PC-9 (cell line): ENCODE data around the gene MT1HL1. TPM values are rescaled to one million over a fixed set of nuclear protein-coding genes. Genes with fewer than 3 reads are reported as not detected.

Source experiments
- BruUV-seq: library from RNA; stranded (reverse); fragments of 400-500 nt; replicated peaks from 2 replicates; lab custom pipeline; 2021; lab: Mats Ljungman, UMichigan
- CTCF ChIA-PET: fragments of 300-600 bp; sonication (Branson Sonifier 250); formaldehyde crosslinking; loops from one replicate; lab custom pipeline; 2022; ENCODE audit warnings: antibody characterized with exemption; lab: Charles Lee
- POLR2A ChIA-PET: fragments of 300-600 bp; sonication (Branson Sonifier 250); formaldehyde crosslinking; loops from one replicate; lab custom pipeline; 2022; ENCODE audit warnings: antibody characterized with exemption; ENCODE audit not compliant: unreplicated experiment; lab: Charles Lee
- DNase-seq, 2 experiments: peaks; one replicate each; pipeline versions ENCODE4 v3.0.0 to v3.0.0-alpha.2; 2015 to 2022; ENCODE audit warnings: mixed read lengths in 1 of 2
- H2AFZ ChIP-seq: fragments of 200-600 bp; sonication (generic); 2 replicates; pipeline ENCODE4 v1.8.1; 2017; ENCODE audit warnings: antibody characterized with exemption
- H3F3A ChIP-seq: fragments of 200-600 bp; sonication (generic); 2 replicates; pipeline ENCODE4 v1.8.1; 2017; ENCODE audit warnings: antibody characterized with exemption, mild to moderate bottlenecking, low read depth; ENCODE audit not compliant: insufficient read depth
- H3K27ac ChIP-seq: fragments of 200-600 bp; sonication (generic); 2 replicates; pipeline ENCODE4 v1.6.1; 2016; ENCODE audit warnings: mixed run types
- H3K27me3 ChIP-seq: fragments of 200-600 bp; sonication (generic); 2 replicates; pipeline ENCODE4 v1.6.1; 2016; ENCODE audit warnings: low read depth, mixed run types; ENCODE audit not compliant: insufficient read depth
- H3K36me3 ChIP-seq: fragments of 200-600 bp; sonication (generic); 2 replicates; pipeline ENCODE4 v1.6.1; 2016; ENCODE audit warnings: low read depth, mixed run types
- H3K4me1 ChIP-seq: fragments of 200-600 bp; sonication (generic); replicated peaks from 2 replicates; pipeline ENCODE4 v1.6.1; 2016; ENCODE audit warnings: mixed run types; ENCODE audit not compliant: insufficient read depth
- H3K4me2 ChIP-seq: fragments of 200-600 bp; sonication (generic); 2 replicates; pipeline ENCODE4 v1.6.1; 2017; ENCODE audit warnings: mixed run types
- H3K4me3 ChIP-seq: fragments of 200-600 bp; sonication (generic); 2 replicates; pipeline ENCODE4 v1.6.1; 2016; ENCODE audit warnings: mixed run types
- H3K79me2 ChIP-seq: fragments of 200-600 bp; sonication (generic); 2 replicates; pipeline ENCODE4 v1.6.1; 2017; ENCODE audit warnings: low read depth, mixed run types
- H3K9me2 ChIP-seq: fragments of 200-600 bp; sonication (generic); 2 replicates; pipeline ENCODE4 v1.8.1; 2017; ENCODE audit warnings: mild to moderate bottlenecking; ENCODE audit not compliant: insufficient read depth
- H3K9me3 ChIP-seq: fragments of 200-600 bp; sonication (generic); 2 replicates; pipeline ENCODE4 v1.8.1; 2016; ENCODE audit warnings: low read depth; ENCODE audit not compliant: insufficient read depth
- H4K20me1 ChIP-seq: fragments of 200-600 bp; sonication (generic); 2 replicates; pipeline ENCODE4 v1.8.1; 2017; ENCODE audit not compliant: insufficient read depth
- EZH2 ChIP-seq: fragments of 200-600 bp; sonication (generic); IDR thresholded peaks from 2 replicates; pipeline ENCODE4 v1.8.0; 2017; ENCODE audit warnings: antibody characterized with exemption, low read depth
- intact Hi-C: fragments of 100-400 bp; cut with micrococcal nuclease; formaldehyde crosslinking; loops from one replicate; pipeline ENCODE4 v1.10.0; 2022; ENCODE audit not compliant: unreplicated experiment
- total RNA-seq: library from RNA; stranded (reverse); gene quantifications from 2 replicates; pipeline ENCODE4 v1.2.3, GENCODE V29; 2021
- TF ChIP-seq, protein P1 (sequence below): fragments of 200-600 bp; sonication (generic); conservative IDR thresholded peaks from 2 replicates; pipeline ENCODE4 v1.6.1; 2017; ENCODE audit warnings: mixed run types, antibody characterized with exemption, mild to moderate bottlenecking, moderate library complexity

The MT1HL1 gene
- total RNA-seq, 1 experiment from 2014 or later: not detected

- Histone ChIP-seq H3K79me2 (no peaks in the 10 kb centered on the region), H3K27me3 (peaks cover 80% of the 10 kb centered on the region), H3K9me3 (no peaks in the 10 kb centered on the region), H3K4me2 (no peak overlapping the region), H4K20me1 (no peaks in the 10 kb centered on the region), H3K9me2 (no peaks in the 10 kb centered on the region), H3K4me3 (no peak overlapping the region), H2AFZ (no peak overlapping the region), H3F3A (no peaks in the 10 kb centered on the region), H3K36me3 (no peaks in the 10 kb centered on the region), H3K27ac (no peak overlapping the region), H3K4me1 (no peaks in the 10 kb centered on the region)
- no TSS peak for BruUV-seq
- POLR2A ChIA-PET: no interaction called here
- intact Hi-C loops: no loop called here
- TF ChIP-seq, protein P1, sequence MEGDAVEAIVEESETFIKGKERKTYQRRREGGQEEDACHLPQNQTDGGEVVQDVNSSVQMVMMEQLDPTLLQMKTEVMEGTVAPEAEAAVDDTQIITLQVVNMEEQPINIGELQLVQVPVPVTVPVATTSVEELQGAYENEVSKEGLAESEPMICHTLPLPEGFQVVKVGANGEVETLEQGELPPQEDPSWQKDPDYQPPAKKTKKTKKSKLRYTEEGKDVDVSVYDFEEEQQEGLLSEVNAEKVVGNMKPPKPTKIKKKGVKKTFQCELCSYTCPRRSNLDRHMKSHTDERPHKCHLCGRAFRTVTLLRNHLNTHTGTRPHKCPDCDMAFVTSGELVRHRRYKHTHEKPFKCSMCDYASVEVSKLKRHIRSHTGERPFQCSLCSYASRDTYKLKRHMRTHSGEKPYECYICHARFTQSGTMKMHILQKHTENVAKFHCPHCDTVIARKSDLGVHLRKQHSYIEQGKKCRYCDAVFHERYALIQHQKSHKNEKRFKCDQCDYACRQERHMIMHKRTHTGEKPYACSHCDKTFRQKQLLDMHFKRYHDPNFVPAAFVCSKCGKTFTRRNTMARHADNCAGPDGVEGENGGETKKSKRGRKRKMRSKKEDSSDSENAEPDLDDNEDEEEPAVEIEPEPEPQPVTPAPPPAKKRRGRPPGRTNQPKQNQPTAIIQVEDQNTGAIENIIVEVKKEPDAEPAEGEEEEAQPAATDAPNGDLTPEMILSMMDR: no peak
- no peak for TF ChIP-seq EZH2
- CTCF ChIA-PET: no interaction called here
- no peak for DNase-seq
These were observed 44.6 kb upstream of the MT1HL1 start for GRCh38 chr1:237048803-237049202.

DNA sequence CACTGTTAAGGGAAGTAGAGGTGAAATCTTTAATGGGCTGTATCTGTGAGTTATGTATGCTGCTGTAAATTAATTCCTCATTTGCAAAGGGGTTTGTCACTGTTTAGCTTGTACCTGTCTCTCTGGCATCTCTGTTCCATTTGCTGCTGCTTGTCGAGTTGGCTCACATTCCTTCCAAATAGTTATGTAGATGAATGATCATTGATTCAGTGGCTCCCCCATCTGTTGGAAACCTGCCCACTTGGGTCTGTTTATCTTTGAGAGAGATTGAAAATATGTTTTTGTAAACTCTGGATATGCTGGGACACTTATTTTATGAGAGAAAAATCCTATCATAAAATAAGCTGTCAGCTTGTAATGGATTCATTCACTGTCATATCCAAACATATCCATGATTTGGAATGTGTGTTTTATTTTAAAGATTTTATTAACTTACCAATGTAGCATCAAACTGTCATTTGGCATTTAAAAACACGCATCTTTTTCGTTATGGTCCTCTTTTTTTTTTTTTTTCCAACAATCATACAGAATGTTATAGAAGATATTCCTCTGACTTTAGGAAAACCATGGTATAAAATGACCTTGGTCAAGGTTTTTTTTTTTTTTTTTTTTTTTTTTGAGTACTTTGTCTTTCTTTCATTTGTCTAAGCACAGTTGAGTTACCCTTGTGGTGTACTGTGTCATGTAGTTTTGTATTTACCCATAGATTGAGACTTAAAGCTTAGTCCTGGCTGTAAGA, 41.2 kb upstream of the MT1HL1 start:
- Histone ChIP-seq H3K36me3 (no peaks in the 10 kb centered on the region), H4K20me1 (no peaks in the 10 kb centered on the region), H3K9me2 (no peaks in the 10 kb centered on the region), H3K4me2 (no peak overlapping the region), H3K79me2 (no peaks in the 10 kb centered on the region), H3K27me3 (peaks cover 62% of the 10 kb centered on the region), H3K9me3 (no peaks in the 10 kb centered on the region), H3K4me3 (no peak overlapping the region), H3F3A (no peaks in the 10 kb centered on the region), H3K4me1 (no peaks in the 10 kb centered on the region), H3K27ac (no peak overlapping the region), H2AFZ (no peak overlapping the region)
- POLR2A ChIA-PET: no interaction called here
- no TSS peak for BruUV-seq
- intact Hi-C loops: no loop called here
- no peak for TF ChIP-seq EZH2
- TF ChIP-seq, protein P1: no peak
- DNase-seq: no peak
- CTCF ChIA-PET: no interaction called here

- H3K27ac ChIP-seq: no peak overlapping the region
- TF ChIP-seq, protein P1: no peak
- TF ChIP-seq EZH2: no peak
- H3K4me2 ChIP-seq: no peak overlapping the region
- intact Hi-C loops: no loop called here
- H4K20me1 ChIP-seq: no peaks in the 10 kb centered on the region
- no peak overlapping the region for H2AFZ ChIP-seq
- H3K27me3 ChIP-seq: peaks cover 50% of the 10 kb centered on the region
- H3K36me3 ChIP-seq: no peaks in the 10 kb centered on the region
- no peaks in the 10 kb centered on the region for H3K79me2 ChIP-seq
- ChIA-PET CTCF (no interaction called here), POLR2A (no interaction called here)
- no peaks in the 10 kb centered on the region for H3K4me1 ChIP-seq
- H3K9me3 ChIP-seq: no peaks in the 10 kb centered on the region
- H3F3A ChIP-seq: no peaks in the 10 kb centered on the region
- no peak for DNase-seq
- H3K4me3 ChIP-seq: no peak overlapping the region
- BruUV-seq: no TSS peak
- no peaks in the 10 kb centered on the region for H3K9me2 ChIP-seq
These were observed 39.8 kb upstream of the MT1HL1 start for GRCh38 chr1:237043846-237044636.
